Testis (tissue), 5 donors: ENCODE results near the gene PSMC6. TPM values are rescaled to one million over a fixed set of nuclear protein-coding genes. Genes with fewer than 3 reads are reported as not detected.

Experiments
- DNase-seq: peaks from one replicate; pipeline ENCODE4 v3.0.0-alpha.2; 2019
- H3K27ac ChIP-seq, 2 donors: fragments of 200-600 bp; sonication (generic); one replicate each; pipeline ENCODE4 v1.5.1; 2019
- H3K27me3 ChIP-seq: fragments of 200-600 bp; sonication (generic); one replicate; pipeline ENCODE4 v1.5.1; 2019
- H3K36me3 ChIP-seq: fragments of 200-600 bp; sonication (generic); one replicate; pipeline ENCODE4 v1.5.1; 2017; ENCODE audit warnings: low read depth; ENCODE audit errors: missing control alignments
- H3K4me1 ChIP-seq: fragments of 200-600 bp; sonication (generic); one replicate; pipeline ENCODE4 v1.5.1; 2019
- H3K4me3 ChIP-seq, 2 donors: fragments of 200-600 bp; sonication (generic); one replicate each; pipeline ENCODE4 v1.5.1; 2017 to 2019
- H3K9me3 ChIP-seq: fragments of 200-600 bp; sonication (generic); one replicate; pipeline ENCODE4 v1.5.1; 2017
- POLR2A ChIP-seq: fragments of 450-650 bp; IDR thresholded peaks from one replicate; pipeline ENCODE4 v1.6.1; 2017; ENCODE audit warnings: antibody characterized with exemption, mild to moderate bottlenecking, moderate library complexity
- WGBS, 2 donors: methylation state at CpG; one replicate each; pipeline ENCODE4 v1.1.5; 2018; 5-methylcytosine and 5-hydroxymethylcytosine counted together
- intact Hi-C: fragments of 100-400 bp; cut with DNase I; formaldehyde crosslinking; loops from one replicate; pipeline ENCODE4 v1.15.1; 2023; ENCODE audit warnings: low total_unique reads
- long read RNA-seq, 2 donors: transcript quantifications; one replicate each; lab custom pipeline, GENCODE V29; 2026
- polyA plus RNA-seq: library from polyadenylated mRNA; stranded (reverse); fragments of 350-450 nt; fragmentation: Illumina TruSeq; extraction: RNeasy Lipid Tissue Mini Kit (QIAGEN cat#74804); gene quantifications from one replicate; pipeline ENCODE4 v1.2.3, GENCODE V29; 2014; ENCODE audit warnings: low read depth, low replicate concordance; ENCODE audit not compliant: insufficient read depth
- total RNA-seq, 2 donors: library from RNA; depleted of rRNA; stranded (reverse); fragments of >200 nt; gene quantifications; one replicate each; pipeline ENCODE4 v1.2.3, GENCODE V29; 2016
- TF ChIP-seq, protein P1 (sequence below), 3 experiments: fragments of 450-650 bp in 2 of 3; fragments of 200-600 bp in 1 of 3; sonication (generic) in 1 of 3; IDR thresholded peaks; one replicate each; pipeline ENCODE4 v1.5.1; 2016 to 2019; ENCODE audit warnings: antibody characterized with exemption in 3 of 3, mild to moderate bottlenecking in 2 of 3, moderate library complexity in 1 of 3

The PSMC6 gene
- total RNA-seq (10 to 100 TPM; 59.0 to 75.9 TPM), polyA plus RNA-seq (45.0 TPM)
- long read RNA-seq, donor 1, transcript PSMC6-201 (14 exons, 2,188 nt) = major isoform, 52 of 66 reads
- long read RNA-seq, donor 1, partial matches to known transcripts = 5 of 66 reads
- long read RNA-seq, donor 1, other reads (novel, unspliced or antisense) = 5 of 66 reads
- long read RNA-seq, donor 2, transcript PSMC6-201 (14 exons, 2,188 nt) = major isoform, 47 of 70 reads
- long read RNA-seq, donor 2, partial matches to known transcripts = 20 of 70 reads
- long read RNA-seq, donor 2, other reads (novel, unspliced or antisense) = 0 of 70 reads

DNA sequence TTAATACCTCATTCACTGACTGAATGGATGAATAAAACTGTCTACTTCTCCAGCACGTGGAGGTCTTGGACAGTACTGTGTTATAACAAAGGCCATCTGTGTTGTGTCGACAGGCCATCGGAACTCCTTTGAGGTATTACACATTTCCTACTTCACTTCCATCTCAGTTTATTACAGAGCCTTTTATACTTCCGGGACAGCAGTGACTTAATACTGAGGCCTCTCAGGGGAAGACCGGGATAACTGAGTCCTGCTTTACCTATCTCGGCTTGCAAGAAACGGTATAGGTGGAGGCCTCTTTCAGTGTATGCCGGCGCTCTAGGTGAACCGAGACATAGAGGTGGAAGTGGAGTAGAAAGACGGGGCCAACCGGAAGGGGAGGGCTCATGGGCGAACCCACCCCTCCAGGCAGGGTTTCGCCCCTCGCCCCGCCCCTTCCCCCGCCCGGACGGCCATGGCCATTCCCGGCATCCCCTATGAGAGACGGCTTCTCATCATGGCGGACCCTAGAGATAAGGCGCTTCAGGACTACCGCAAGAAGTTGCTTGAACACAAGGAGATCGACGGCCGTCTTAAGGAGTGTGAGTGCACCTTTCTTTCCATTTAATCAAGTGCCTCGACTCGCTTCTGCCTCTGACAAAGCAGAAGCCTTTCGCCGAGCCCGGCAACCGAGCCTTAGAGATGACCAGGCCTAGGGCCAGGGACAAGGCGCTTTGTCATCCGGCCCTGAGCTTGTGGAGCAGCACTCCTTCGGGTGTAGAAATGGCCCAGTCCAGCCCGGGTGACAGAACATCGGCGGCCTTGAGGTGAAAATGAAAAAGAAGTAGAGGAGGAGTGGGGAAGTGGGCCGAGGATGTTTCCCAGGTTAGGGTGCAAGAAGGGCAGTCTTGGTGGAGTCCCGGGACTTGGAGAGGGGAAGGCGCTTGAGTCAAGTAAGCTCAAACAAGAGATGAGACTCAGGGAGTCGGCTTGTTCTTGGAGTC lies at the start of gene PSMC6:
Gene PSMC6, plus strand, starts transcription at position 477 of the 983 bp plus-strand sequence. Its CDS starts 20 bp downstream, at position 497.
- no peaks in the 10 kb centered on the region for H3K27me3 ChIP-seq
- H3K9me3 ChIP-seq = no peaks in the 10 kb centered on the region
- DNase-seq = peak; percentile 98
- peak within 1 kb of the TSS; percentile 86 to 92 for H3K27ac ChIP-seq
- intact Hi-C loops = no loop called here
- peak within 1 kb of the TSS; percentile 85 to 94 for H3K4me3 ChIP-seq
- WGBS, 2 donors = 0% methylated on average over 22 to 43 of the region's 43 CpGs
- TF ChIP-seq, protein P1, sequence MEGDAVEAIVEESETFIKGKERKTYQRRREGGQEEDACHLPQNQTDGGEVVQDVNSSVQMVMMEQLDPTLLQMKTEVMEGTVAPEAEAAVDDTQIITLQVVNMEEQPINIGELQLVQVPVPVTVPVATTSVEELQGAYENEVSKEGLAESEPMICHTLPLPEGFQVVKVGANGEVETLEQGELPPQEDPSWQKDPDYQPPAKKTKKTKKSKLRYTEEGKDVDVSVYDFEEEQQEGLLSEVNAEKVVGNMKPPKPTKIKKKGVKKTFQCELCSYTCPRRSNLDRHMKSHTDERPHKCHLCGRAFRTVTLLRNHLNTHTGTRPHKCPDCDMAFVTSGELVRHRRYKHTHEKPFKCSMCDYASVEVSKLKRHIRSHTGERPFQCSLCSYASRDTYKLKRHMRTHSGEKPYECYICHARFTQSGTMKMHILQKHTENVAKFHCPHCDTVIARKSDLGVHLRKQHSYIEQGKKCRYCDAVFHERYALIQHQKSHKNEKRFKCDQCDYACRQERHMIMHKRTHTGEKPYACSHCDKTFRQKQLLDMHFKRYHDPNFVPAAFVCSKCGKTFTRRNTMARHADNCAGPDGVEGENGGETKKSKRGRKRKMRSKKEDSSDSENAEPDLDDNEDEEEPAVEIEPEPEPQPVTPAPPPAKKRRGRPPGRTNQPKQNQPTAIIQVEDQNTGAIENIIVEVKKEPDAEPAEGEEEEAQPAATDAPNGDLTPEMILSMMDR (IDR thresholded peaks at IDR 0.05) = no peak
- peak; percentile 33 for TF ChIP-seq POLR2A
- H3K4me1 ChIP-seq = peaks cover 13% of the 10 kb centered on the region
- H3K36me3 ChIP-seq = no peaks in the 10 kb centered on the region

DNA sequence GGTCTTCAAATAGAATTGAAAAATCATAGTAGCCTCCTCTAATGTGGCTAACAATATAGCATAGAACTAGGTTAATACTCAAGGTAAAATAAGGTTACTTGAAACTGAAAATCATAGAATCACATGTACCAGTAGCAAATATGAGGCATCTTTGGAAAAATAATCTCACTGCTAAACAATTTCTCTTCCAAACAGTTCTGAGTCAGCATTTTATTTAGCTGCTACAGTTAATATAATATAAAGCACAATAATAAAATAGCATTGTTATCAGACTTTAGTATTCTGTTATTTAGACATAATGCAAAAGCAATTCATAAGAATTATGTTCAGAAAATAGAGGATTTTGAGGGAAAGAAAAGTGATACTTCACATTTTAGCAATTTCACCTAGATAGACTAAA lies 46.7 kb upstream of the PSMC6 start:
- Histone ChIP-seq H3K27me3 (no peaks in the 10 kb centered on the region), H3K27ac (no peak overlapping the region), H3K4me3 (no peak overlapping the region), H3K36me3 (no peaks in the 10 kb centered on the region), H3K4me1 (no peaks in the 10 kb centered on the region), H3K9me3 (no peaks in the 10 kb centered on the region)
- intact Hi-C loops = no loop called here
- no peak for TF ChIP-seq POLR2A
- TF ChIP-seq, protein P1 (IDR thresholded peaks at IDR 0.05) = no peak
- no peak for DNase-seq

DNA sequence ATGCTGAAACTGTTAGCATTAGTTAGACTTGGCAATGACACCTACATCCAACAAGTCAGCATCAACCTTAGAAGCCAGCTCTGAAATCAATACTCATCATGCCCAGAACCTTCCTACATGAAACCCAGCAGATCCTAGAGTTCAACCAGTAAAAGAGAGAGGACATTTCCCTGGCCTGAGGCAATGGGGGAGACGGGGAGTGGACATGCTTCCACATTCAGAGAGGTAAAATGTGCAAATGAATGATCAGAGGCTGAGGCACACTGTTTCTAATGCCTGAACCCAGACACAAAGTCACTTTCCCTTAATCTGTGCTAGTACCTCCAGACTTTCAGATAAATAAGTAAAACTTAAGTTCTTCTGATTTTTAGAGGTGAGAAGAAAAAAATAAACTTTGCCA lies 46.2 kb upstream of the PSMC6 start:
- no peaks in the 10 kb centered on the region for H3K4me1 ChIP-seq
- no peaks in the 10 kb centered on the region for H3K27me3 ChIP-seq
- no peak overlapping the region for H3K27ac ChIP-seq
- H3K36me3 ChIP-seq = no peaks in the 10 kb centered on the region
- H3K4me3 ChIP-seq = no peak overlapping the region
- TF ChIP-seq, protein P1 (IDR thresholded peaks at IDR 0.05) = no peak
- no peak for TF ChIP-seq POLR2A
- no peak for DNase-seq
- WGBS, 2 donors = 82 to 87% methylated on average over 1 of the region's 1 CpG
- intact Hi-C loops = no loop called here
- H3K9me3 ChIP-seq = no peaks in the 10 kb centered on the region

DNA sequence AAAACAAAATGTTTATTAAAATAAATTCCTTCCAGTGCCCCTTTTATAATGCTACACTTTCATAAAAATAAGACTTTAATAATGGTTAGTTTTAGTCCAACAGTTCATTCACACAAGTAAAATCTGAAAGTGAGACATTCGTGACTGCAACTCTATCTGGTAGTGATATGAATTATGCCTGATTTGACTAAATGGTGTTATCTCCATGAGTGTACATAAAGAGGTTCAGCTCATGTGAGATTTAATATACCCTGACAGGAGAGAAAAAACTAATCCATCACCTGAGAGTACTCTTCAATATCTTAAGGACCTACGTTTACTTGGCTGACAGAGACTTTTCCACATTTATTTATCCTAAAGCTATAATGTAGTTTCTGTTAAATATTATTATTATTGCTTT lies 45.7 kb upstream of the PSMC6 start:
- H3K4me1 ChIP-seq = no peaks in the 10 kb centered on the region
- 85 to 88% methylated on average over 2 of the region's 2 CpGs for WGBS, 2 donors
- no peak overlapping the region for H3K4me3 ChIP-seq
- intact Hi-C loops = no loop called here
- no peak for DNase-seq
- TF ChIP-seq, protein P1 (IDR thresholded peaks at IDR 0.05) = no peak
- TF ChIP-seq POLR2A = no peak
- no peaks in the 10 kb centered on the region for H3K36me3 ChIP-seq
- H3K27ac ChIP-seq = no peak overlapping the region
- H3K9me3 ChIP-seq = no peaks in the 10 kb centered on the region
- H3K27me3 ChIP-seq = no peaks in the 10 kb centered on the region
